GM23338 (cell line): ENCODE results near the gene GTF3C6. TPM values are rescaled to one million over a fixed set of nuclear protein-coding genes. Genes with fewer than 3 reads are reported as not detected.

Experiments used
- polyA plus RNA-seq: library from polyadenylated mRNA; unstranded; fragments of >200 nt; fragmentation: Nextera tagmentation; extraction: Ambion mirVana; gene quantifications from 2 replicates; pipeline ENCODE4 v1.2.1, GENCODE V29; 2016
- total RNA-seq: library from RNA; depleted of rRNA; stranded (reverse); fragments of >200 nt; shearing (Covaris generic); gene quantifications from 2 replicates; pipeline ENCODE4 v1.2.3, GENCODE V29; 2014; rRNA removed

Gene GTF3C6
- total and polyA plus RNA-seq, 2 experiments from 2014 or later = 41.2 to 245 TPM

Other genes starting within 250 kb of the GTF3C6 start
- 10.1 and 12.1 TPM in 2 replicates for gene CDK19, start 143.2 kb upstream of the GTF3C6 start, total RNA-seq
- gene CDK19, start 143.2 kb upstream of the GTF3C6 start, polyA plus RNA-seq = 7.5 and 7.7 TPM in 2 replicates
- gene AMD1, start 83.9 kb upstream of the GTF3C6 start, total RNA-seq = 243 and 296 TPM in 2 replicates
- gene AMD1, start 83.9 kb upstream of the GTF3C6 start, polyA plus RNA-seq = 127 and 136 TPM in 2 replicates
- gene RPF2, start 23.3 kb downstream of the GTF3C6 start, total RNA-seq = 73.5 and 97.2 TPM in 2 replicates
- 141 and 157 TPM in 2 replicates for gene RPF2, start 23.3 kb downstream of the GTF3C6 start, polyA plus RNA-seq
- 30.9 and 37.6 TPM in 2 replicates for gene SLC16A10, start 128.8 kb downstream of the GTF3C6 start, total RNA-seq
- 10.5 and 12.1 TPM in 2 replicates for gene SLC16A10, start 128.8 kb downstream of the GTF3C6 start, polyA plus RNA-seq